HepG2 (cell line): Measurements from ENCODE around the gene FDPS. TPM values are rescaled to one million over a fixed set of nuclear protein-coding genes. Genes with fewer than 3 reads are reported as not detected.

ENCODE experiments used
- DZIP1 ChIP-seq: sonication (generic); formaldehyde crosslinking; IDR thresholded peaks from 2 replicates; pipeline ENCODE4 v1.5.0; 2020; ENCODE audit warnings: mild to moderate bottlenecking, missing genetic modification reagents
- E2F5 ChIP-seq: sonication (generic); formaldehyde crosslinking; conservative IDR thresholded peaks from 2 replicates; pipeline ENCODE4 v1.4.0; 2020; ENCODE audit warnings: missing genetic modification reagents
- EEA1 ChIP-seq: sonication (generic); formaldehyde crosslinking; IDR thresholded peaks from 2 replicates; pipeline ENCODE4 v1.5.1; 2020; ENCODE audit warnings: mild to moderate bottlenecking, missing genetic modification reagents, borderline replicate concordance
- FOXO4 ChIP-seq: sonication (generic); formaldehyde crosslinking; conservative IDR thresholded peaks from 2 replicates; pipeline ENCODE4 v1.8.1; 2023; ENCODE audit warnings: missing genetic modification reagents
- GZF1 ChIP-seq: sonication (generic); formaldehyde crosslinking; IDR thresholded peaks from 2 replicates; pipeline ENCODE4 v1.5.1; 2020; ENCODE audit warnings: mild to moderate bottlenecking, missing genetic modification reagents
- HES4 ChIP-seq: sonication (generic); formaldehyde crosslinking; IDR thresholded peaks from 2 replicates; pipeline ENCODE4 v1.9.0; 2021; ENCODE audit warnings: mild to moderate bottlenecking, missing genetic modification reagents, borderline replicate concordance
- NFAT5 ChIP-seq: sonication (generic); formaldehyde crosslinking; IDR thresholded peaks from 2 replicates; pipeline ENCODE4 v1.4.0; 2020; ENCODE audit warnings: missing genetic modification reagents
- PHF8 ChIP-seq: sonication (generic); formaldehyde crosslinking; IDR thresholded peaks from 2 replicates; pipeline ENCODE4 v1.5.0; 2020; ENCODE audit warnings: missing genetic modification reagents
- POLR2G ChIP-seq: fragments of 200-400 bp; formaldehyde crosslinking; IDR thresholded peaks from 2 replicates; pipeline ENCODE4 v1.6.1; 2018; ENCODE audit warnings: mild to moderate bottlenecking, low read depth, low read length, moderate library complexity
- RAD51 ChIP-seq: fragments of 450-650 bp; IDR thresholded peaks from 2 replicates; pipeline ENCODE4 v1.6.1; 2016; ENCODE audit warnings: borderline replicate concordance
- SMARCE1 ChIP-seq: fragments of 450-650 bp; IDR thresholded peaks from 2 replicates; pipeline ENCODE4 v1.6.1; 2017; ENCODE audit warnings: borderline replicate concordance
- TEF ChIP-seq: sonication (generic); formaldehyde crosslinking; IDR thresholded peaks from 2 replicates; pipeline ENCODE4 v1.5.0; 2020; ENCODE audit warnings: missing genetic modification reagents
- XRCC5 ChIP-seq: fragments of 200-400 bp; formaldehyde crosslinking; optimal IDR thresholded peaks from 2 replicates; pipeline ENCODE3; 2017; ENCODE audit warnings: mild to moderate bottlenecking, low read length
- ZBTB43 ChIP-seq: sonication (generic); formaldehyde crosslinking; conservative IDR thresholded peaks from 2 replicates; pipeline ENCODE4 v1.4.0; 2020; ENCODE audit warnings: missing genetic modification reagents
- ZNF3 ChIP-seq: IDR thresholded peaks from 2 replicates; pipeline ENCODE4 v1.7.0; 2017; ENCODE audit warnings: inconsistent platforms
- ZNF703 ChIP-seq: sonication (generic); formaldehyde crosslinking; IDR thresholded peaks from 2 replicates; pipeline ENCODE4 v1.5.1; 2020; ENCODE audit warnings: missing genetic modification reagents, mild to moderate bottlenecking, moderate library complexity, borderline replicate concordance
- polyA plus RNA-seq, 8 experiments: library from polyadenylated mRNA; depleted of rRNA in 3 of 8; stranded (reverse) in 7 of 8; unstranded in 1 of 8; fragments of >200 nt; fragmentation: Illumina TruSeq in 4 of 8; extraction: Trizol in 4 of 8; gene quantifications; 2 replicates each; pipeline versions ENCODE4 v1.2.1 to v1.2.3, GENCODE V29; 2011 to 2016; ENCODE audit warnings: low read depth in 4 of 8, missing spikeins in 1 of 8, mixed read lengths in 1 of 8; ENCODE audit not compliant: insufficient read depth in 1 of 8
- total RNA-seq, 5 experiments: library from RNA; depleted of rRNA; stranded (reverse); fragments of >200 nt; fragmentation: Illumina TruSeq; extraction: Trizol; gene quantifications; 2 replicates each; pipeline ENCODE4 v1.2.3, GENCODE V29; 2016; ENCODE audit warnings: low read depth in 1 of 5

Gene FDPS
- total and polyA plus RNA-seq, 2 of the 13 experiments (the other 11 are each of a cell fraction or from before 2014, with no cell fraction given), result 264 to 519 TPM

- TF ChIP-seq FOXO4 (CRISPR knock-in tag), result no peak
- no peak for TF ChIP-seq SMARCE1
- 0 out of 2 replicates have a peak, but pooled peaks have one; percentile 41 for TF ChIP-seq HES4 (CRISPR knock-in tag)
- no peak for TF ChIP-seq ZNF703
- TF ChIP-seq TEF (CRISPR knock-in tag), result no peak
- peak; percentile 73 for TF ChIP-seq PHF8 (CRISPR knock-in tag)
- peak; percentile 41 for TF ChIP-seq XRCC5
- TF ChIP-seq POLR2G, result peak; percentile 88
- no peak for TF ChIP-seq DZIP1 (CRISPR knock-in tag)
- peak; percentile 77; the same call in 1 of the 2 replicates for TF ChIP-seq NFAT5
- no peak for TF ChIP-seq GZF1 (CRISPR knock-in tag)
- no peak for TF ChIP-seq RAD51
- TF ChIP-seq E2F5 (CRISPR knock-in tag), result peak; percentile 76
- no peak; the same call in 1 of the 2 replicates for TF ChIP-seq EEA1 (CRISPR knock-in tag)
- no peak for TF ChIP-seq ZNF3 (CRISPR knock-in tag)
- TF ChIP-seq ZBTB43 (CRISPR knock-in tag), result no peak
These were observed at the start of gene FDPS (continued) for GRCh38 chr1:155308493-155309422.
